SK-N-SH treated with all-trans-retinoic acid at 6 μM for 48 hours (cell line): ENCODE data around the gene STYXL1.

Source experiments
- CSDC2 ChIP-seq: fragments of 250-450 bp; sonication (Bioruptor Pico); IDR thresholded peaks from 2 replicates; pipeline ENCODE4 v1.5.0; 2020; ENCODE audit warnings: mild to moderate bottlenecking, moderate library complexity
- ESRRG ChIP-seq: fragments of 250-450 bp; sonication (Bioruptor Pico); IDR thresholded peaks from 2 replicates; pipeline ENCODE4 v1.6.1; 2021; ENCODE audit warnings: mild to moderate bottlenecking
- GLIS3 ChIP-seq: fragments of 250-450 bp; sonication (Bioruptor Pico); IDR thresholded peaks from 2 replicates; pipeline ENCODE4 v1.5.0; 2020; ENCODE audit warnings: mild to moderate bottlenecking, moderate library complexity
- ISL1 ChIP-seq: fragments of 250-450 bp; sonication (Bioruptor Pico); IDR thresholded peaks from 2 replicates; pipeline ENCODE4 v2.1.2; 2022; ENCODE audit warnings: mild to moderate bottlenecking, moderate library complexity
- PATZ1 ChIP-seq: fragments of 250-450 bp; sonication (Bioruptor Pico); IDR thresholded peaks from 2 replicates; pipeline ENCODE4 v1.8.0; 2020; ENCODE audit warnings: mild to moderate bottlenecking, moderate library complexity, borderline replicate concordance
- RARB ChIP-seq: fragments of 250-450 bp; sonication (Bioruptor Pico); IDR thresholded peaks from 2 replicates; pipeline ENCODE4 v1.8.0; 2021; ENCODE audit warnings: mild to moderate bottlenecking, moderate library complexity
- ZFP3 ChIP-seq: fragments of 250-450 bp; sonication (Bioruptor Pico); IDR thresholded peaks from 2 replicates; pipeline ENCODE4 v1.5.0; 2020; ENCODE audit warnings: mild to moderate bottlenecking, moderate library complexity
- ZFP30 ChIP-seq: fragments of 450-650 bp; formaldehyde crosslinking; IDR thresholded peaks from 2 replicates; pipeline ENCODE4 v1.5.0; 2022; ENCODE audit warnings: mild to moderate bottlenecking, moderate library complexity
- TF ChIP-seq, protein P1 (sequence below): fragments of 250-450 bp; sonication (Bioruptor Pico); IDR thresholded peaks from 2 replicates; pipeline ENCODE4 v1.8.0; 2021; ENCODE audit warnings: low read depth, mild to moderate bottlenecking, moderate library complexity, borderline replicate concordance
- TF ChIP-seq, protein P2 (sequence below): fragments of 250-450 bp; sonication (Bioruptor Pico); IDR thresholded peaks from 2 replicates; pipeline ENCODE4 v1.5.0; 2020; ENCODE audit warnings: mild to moderate bottlenecking, moderate library complexity

DNA sequence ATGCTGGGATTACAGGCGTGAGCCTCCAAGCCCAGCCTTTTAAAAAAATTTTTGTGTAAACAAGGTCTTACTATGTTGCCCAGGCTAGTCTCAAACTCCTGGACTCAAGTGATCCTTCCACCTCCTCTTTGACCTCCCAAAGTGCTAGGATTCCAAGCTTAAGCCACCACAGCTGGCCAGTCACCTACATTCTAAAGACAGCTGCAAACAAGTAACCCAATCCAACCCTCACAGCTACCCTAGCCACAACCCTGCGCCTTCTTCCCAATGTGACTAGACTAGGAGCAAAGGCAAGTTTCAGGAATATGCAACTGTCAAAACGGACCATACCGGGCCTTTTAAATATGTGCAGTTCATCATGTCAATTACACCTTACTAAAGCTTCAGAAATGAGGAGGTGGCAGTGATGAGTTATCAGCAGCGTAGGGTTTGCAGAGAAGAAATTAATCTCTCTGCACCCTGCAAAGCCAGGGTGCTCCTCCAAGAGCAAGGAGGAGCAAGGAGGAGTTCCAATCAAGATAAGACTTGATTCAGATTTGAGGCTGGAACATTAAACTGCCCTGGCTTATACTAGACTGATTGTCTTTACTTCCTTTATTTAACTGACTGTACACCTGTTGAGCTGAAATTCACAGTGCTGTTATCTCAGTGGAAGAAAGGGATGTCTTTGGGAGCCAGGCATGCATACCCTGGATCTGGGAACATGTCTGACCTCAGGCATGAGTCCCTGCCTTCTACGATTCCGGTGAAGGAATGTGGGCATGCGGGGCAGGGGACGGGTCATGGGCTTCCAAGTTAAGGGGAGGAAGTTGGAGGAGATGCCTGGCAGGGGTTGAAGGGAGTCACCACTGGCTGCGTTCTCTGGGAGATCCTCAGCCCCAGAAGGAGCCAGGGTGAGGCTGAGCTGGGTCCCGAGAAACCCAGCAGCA is 37.9 kb downstream of the STYXL1 start:
- no peak for TF ChIP-seq CSDC2 (CRISPR knock-in tag)
- TF ChIP-seq RARB (CRISPR knock-in tag) = no peak
- TF ChIP-seq ISL1 (CRISPR knock-in tag) = no peak
- no peak for TF ChIP-seq ZFP3 (CRISPR knock-in tag)
- TF ChIP-seq, protein P1, sequence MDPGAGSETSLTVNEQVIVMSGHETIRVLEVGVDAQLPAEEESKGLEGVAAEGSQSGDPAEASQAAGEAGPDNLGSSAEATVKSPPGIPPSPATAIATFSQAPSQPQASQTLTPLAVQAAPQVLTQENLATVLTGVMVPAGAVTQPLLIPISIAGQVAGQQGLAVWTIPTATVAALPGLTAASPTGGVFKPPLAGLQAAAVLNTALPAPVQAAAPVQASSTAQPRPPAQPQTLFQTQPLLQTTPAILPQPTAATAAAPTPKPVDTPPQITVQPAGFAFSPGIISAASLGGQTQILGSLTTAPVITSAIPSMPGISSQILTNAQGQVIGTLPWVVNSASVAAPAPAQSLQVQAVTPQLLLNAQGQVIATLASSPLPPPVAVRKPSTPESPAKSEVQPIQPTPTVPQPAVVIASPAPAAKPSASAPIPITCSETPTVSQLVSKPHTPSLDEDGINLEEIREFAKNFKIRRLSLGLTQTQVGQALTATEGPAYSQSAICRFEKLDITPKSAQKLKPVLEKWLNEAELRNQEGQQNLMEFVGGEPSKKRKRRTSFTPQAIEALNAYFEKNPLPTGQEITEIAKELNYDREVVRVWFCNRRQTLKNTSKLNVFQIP (CRISPR knock-in tag) = no peak
- TF ChIP-seq ZFP30 = no peak
- no peak for TF ChIP-seq PATZ1 (CRISPR knock-in tag)
- no peak for TF ChIP-seq ESRRG
- no peak for TF ChIP-seq GLIS3 (CRISPR knock-in tag)
- TF ChIP-seq, protein P2, sequence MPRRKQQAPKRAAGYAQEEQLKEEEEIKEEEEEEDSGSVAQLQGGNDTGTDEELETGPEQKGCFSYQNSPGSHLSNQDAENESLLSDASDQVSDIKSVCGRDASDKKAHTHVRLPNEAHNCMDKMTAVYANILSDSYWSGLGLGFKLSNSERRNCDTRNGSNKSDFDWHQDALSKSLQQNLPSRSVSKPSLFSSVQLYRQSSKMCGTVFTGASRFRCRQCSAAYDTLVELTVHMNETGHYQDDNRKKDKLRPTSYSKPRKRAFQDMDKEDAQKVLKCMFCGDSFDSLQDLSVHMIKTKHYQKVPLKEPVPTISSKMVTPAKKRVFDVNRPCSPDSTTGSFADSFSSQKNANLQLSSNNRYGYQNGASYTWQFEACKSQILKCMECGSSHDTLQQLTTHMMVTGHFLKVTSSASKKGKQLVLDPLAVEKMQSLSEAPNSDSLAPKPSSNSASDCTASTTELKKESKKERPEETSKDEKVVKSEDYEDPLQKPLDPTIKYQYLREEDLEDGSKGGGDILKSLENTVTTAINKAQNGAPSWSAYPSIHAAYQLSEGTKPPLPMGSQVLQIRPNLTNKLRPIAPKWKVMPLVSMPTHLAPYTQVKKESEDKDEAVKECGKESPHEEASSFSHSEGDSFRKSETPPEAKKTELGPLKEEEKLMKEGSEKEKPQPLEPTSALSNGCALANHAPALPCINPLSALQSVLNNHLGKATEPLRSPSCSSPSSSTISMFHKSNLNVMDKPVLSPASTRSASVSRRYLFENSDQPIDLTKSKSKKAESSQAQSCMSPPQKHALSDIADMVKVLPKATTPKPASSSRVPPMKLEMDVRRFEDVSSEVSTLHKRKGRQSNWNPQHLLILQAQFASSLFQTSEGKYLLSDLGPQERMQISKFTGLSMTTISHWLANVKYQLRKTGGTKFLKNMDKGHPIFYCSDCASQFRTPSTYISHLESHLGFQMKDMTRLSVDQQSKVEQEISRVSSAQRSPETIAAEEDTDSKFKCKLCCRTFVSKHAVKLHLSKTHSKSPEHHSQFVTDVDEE (CRISPR knock-in tag) = no peak
